ENCODE measurements around the gene MFN2.

DNA sequence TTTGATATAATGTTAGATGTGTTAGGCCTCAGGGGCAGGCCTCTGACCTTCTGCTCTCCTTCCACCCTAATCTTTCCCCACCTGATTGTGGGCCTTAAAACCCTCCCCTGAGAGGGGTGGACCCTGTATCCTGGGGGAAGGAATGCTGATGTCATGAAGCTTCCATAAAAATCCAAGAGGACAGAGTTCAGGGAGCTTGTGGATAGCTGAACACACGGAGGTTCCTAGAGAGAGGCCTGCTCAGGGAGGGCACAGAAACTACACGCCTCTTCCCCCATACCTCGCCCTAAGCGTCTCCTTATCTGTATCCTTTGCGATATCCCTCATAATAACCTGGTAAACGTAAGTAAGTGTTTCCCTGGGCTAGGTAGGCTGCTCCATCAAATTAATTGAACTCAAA, 4.3 kb downstream of the MFN2 start:
- TF ChIP-seq, protein P1, sequence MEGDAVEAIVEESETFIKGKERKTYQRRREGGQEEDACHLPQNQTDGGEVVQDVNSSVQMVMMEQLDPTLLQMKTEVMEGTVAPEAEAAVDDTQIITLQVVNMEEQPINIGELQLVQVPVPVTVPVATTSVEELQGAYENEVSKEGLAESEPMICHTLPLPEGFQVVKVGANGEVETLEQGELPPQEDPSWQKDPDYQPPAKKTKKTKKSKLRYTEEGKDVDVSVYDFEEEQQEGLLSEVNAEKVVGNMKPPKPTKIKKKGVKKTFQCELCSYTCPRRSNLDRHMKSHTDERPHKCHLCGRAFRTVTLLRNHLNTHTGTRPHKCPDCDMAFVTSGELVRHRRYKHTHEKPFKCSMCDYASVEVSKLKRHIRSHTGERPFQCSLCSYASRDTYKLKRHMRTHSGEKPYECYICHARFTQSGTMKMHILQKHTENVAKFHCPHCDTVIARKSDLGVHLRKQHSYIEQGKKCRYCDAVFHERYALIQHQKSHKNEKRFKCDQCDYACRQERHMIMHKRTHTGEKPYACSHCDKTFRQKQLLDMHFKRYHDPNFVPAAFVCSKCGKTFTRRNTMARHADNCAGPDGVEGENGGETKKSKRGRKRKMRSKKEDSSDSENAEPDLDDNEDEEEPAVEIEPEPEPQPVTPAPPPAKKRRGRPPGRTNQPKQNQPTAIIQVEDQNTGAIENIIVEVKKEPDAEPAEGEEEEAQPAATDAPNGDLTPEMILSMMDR (IDR thresholded peaks at IDR 0.05) = no peak
- no peak for TF ChIP-seq POLR2A (IDR thresholded peaks at IDR 0.05)

Measured in heart left ventricle (tissue), 13 donors.